Thyroid gland (tissue), 4 donors: ENCODE data around the gene PMPCB.
"Not testable (repeated sequence)": the region's sequence is repeated elsewhere in the genome, so short reads cannot be mapped to it uniquely, and the experiment has no call there.

Source experiments
- CTCF ChIP-seq, 6 experiments: fragments of 200-600 bp in 3 of 6; fragments of 450-650 bp in 3 of 6; sonication (generic) in 3 of 6; IDR thresholded peaks; one replicate each; pipeline ENCODE4 v1.5.1; 2016 to 2019; ENCODE audit warnings: antibody characterized with exemption in 6 of 6, mild to moderate bottlenecking in 2 of 6, inconsistent platforms in 1 of 6, moderate library complexity in 1 of 6
- POLR2A ChIP-seq, 2 donors: fragments of 450-650 bp; IDR thresholded peaks; one replicate each; pipeline ENCODE4 v1.6.1; 2017; ENCODE audit warnings: antibody characterized with exemption in 2 of 2, mild to moderate bottlenecking in 2 of 2, moderate library complexity in 1 of 2

- not testable (repeated sequence) for TF ChIP-seq CTCF, POLR2A (IDR thresholded peaks at IDR 0.05)
These were observed 14.3 kb upstream of the PMPCB start for GRCh38 chr7:103282802-103283427.
